ENCODE data around the gene INPP5A.

Gene INPP5A

GRCh38 chr10:132624061-132624846 is 86.7 kb downstream of the INPP5A start:
- ATAC-seq: no peak
- TF ChIP-seq OSR1 (CRISPR knock-in tag; IDR thresholded peaks at IDR 0.05): no peak
- no peak for TF ChIP-seq ISL1 (CRISPR knock-in tag; IDR thresholded peaks at IDR 0.05)
- TF ChIP-seq ESRRG (CRISPR knock-in tag; IDR thresholded peaks at IDR 0.05): no peak
- TF ChIP-seq, protein P1, sequence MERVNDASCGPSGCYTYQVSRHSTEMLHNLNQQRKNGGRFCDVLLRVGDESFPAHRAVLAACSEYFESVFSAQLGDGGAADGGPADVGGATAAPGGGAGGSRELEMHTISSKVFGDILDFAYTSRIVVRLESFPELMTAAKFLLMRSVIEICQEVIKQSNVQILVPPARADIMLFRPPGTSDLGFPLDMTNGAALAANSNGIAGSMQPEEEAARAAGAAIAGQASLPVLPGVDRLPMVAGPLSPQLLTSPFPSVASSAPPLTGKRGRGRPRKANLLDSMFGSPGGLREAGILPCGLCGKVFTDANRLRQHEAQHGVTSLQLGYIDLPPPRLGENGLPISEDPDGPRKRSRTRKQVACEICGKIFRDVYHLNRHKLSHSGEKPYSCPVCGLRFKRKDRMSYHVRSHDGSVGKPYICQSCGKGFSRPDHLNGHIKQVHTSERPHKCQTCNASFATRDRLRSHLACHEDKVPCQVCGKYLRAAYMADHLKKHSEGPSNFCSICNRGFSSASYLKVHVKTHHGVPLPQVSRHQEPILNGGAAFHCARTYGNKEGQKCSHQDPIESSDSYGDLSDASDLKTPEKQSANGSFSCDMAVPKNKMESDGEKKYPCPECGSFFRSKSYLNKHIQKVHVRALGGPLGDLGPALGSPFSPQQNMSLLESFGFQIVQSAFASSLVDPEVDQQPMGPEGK (CRISPR knock-in tag; IDR thresholded peaks at IDR 0.05; ENCODE audit: borderline replicate concordance): no peak
- TF ChIP-seq, protein P2, sequence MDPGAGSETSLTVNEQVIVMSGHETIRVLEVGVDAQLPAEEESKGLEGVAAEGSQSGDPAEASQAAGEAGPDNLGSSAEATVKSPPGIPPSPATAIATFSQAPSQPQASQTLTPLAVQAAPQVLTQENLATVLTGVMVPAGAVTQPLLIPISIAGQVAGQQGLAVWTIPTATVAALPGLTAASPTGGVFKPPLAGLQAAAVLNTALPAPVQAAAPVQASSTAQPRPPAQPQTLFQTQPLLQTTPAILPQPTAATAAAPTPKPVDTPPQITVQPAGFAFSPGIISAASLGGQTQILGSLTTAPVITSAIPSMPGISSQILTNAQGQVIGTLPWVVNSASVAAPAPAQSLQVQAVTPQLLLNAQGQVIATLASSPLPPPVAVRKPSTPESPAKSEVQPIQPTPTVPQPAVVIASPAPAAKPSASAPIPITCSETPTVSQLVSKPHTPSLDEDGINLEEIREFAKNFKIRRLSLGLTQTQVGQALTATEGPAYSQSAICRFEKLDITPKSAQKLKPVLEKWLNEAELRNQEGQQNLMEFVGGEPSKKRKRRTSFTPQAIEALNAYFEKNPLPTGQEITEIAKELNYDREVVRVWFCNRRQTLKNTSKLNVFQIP (CRISPR knock-in tag; IDR thresholded peaks at IDR 0.05; ENCODE audit: borderline replicate concordance, low read depth): no peak
- no peak for TF ChIP-seq SNAI2 (CRISPR knock-in tag; IDR thresholded peaks at IDR 0.05)

GRCh38 chr10:132624847-132625471 is 87.4 kb downstream of the INPP5A start:
- no peak for ATAC-seq
- TF ChIP-seq, protein P2 (CRISPR knock-in tag; IDR thresholded peaks at IDR 0.05; ENCODE audit: borderline replicate concordance, low read depth): no peak
- no peak for TF ChIP-seq ARNTL (CRISPR knock-in tag; IDR thresholded peaks at IDR 0.05; ENCODE audit: borderline replicate concordance, low read depth)
- TF ChIP-seq GLIS3 (CRISPR knock-in tag; IDR thresholded peaks at IDR 0.05): no peak
- TF ChIP-seq OSR1 (CRISPR knock-in tag; IDR thresholded peaks at IDR 0.05): no peak
- TF ChIP-seq TCF4 (CRISPR knock-in tag; IDR thresholded peaks at IDR 0.05; ENCODE audit: borderline replicate concordance): no peak
- no peak for TF ChIP-seq ZC3H10 (CRISPR knock-in tag; IDR thresholded peaks at IDR 0.05)
- no peak for TF ChIP-seq ZNF70 (CRISPR knock-in tag; IDR thresholded peaks at IDR 0.05)
- no peak for TF ChIP-seq SNAI2 (CRISPR knock-in tag; IDR thresholded peaks at IDR 0.05)
- TF ChIP-seq TSHZ2 (CRISPR knock-in tag; IDR thresholded peaks at IDR 0.05): no peak
- no peak for TF ChIP-seq ZFP30 (CRISPR knock-in tag; IDR thresholded peaks at IDR 0.05)
- TF ChIP-seq CSDC2 (CRISPR knock-in tag; IDR thresholded peaks at IDR 0.05): no peak
- TF ChIP-seq, protein P1 (CRISPR knock-in tag; IDR thresholded peaks at IDR 0.05; ENCODE audit: borderline replicate concordance): no peak
- no peak for TF ChIP-seq ZNF8 (CRISPR knock-in tag; IDR thresholded peaks at IDR 0.05)
- no peak for TF ChIP-seq ZNF565 (CRISPR knock-in tag; conservative IDR thresholded peaks at IDR 0.05; ENCODE audit: low read depth)
- TF ChIP-seq, protein P3, sequence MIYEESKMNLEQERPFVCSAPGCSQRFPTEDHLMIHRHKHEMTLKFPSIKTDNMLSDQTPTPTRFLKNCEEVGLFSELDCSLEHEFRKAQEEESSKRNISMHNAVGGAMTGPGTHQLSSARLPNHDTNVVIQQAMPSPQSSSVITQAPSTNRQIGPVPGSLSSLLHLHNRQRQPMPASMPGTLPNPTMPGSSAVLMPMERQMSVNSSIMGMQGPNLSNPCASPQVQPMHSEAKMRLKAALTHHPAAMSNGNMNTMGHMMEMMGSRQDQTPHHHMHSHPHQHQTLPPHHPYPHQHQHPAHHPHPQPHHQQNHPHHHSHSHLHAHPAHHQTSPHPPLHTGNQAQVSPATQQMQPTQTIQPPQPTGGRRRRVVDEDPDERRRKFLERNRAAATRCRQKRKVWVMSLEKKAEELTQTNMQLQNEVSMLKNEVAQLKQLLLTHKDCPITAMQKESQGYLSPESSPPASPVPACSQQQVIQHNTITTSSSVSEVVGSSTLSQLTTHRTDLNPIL (CRISPR knock-in tag; IDR thresholded peaks at IDR 0.05; ENCODE audit: low read depth): no peak
- TF ChIP-seq, protein P4, sequence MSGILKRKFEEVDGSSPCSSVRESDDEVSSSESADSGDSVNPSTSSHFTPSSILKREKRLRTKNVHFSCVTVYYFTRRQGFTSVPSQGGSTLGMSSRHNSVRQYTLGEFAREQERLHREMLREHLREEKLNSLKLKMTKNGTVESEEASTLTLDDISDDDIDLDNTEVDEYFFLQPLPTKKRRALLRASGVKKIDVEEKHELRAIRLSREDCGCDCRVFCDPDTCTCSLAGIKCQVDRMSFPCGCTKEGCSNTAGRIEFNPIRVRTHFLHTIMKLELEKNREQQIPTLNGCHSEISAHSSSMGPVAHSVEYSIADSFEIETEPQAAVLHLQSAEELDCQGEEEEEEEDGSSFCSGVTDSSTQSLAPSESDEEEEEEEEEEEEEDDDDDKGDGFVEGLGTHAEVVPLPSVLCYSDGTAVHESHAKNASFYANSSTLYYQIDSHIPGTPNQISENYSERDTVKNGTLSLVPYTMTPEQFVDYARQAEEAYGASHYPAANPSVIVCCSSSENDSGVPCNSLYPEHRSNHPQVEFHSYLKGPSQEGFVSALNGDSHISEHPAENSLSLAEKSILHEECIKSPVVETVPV (CRISPR knock-in tag; IDR thresholded peaks at IDR 0.05): no peak
- TF ChIP-seq ISL1 (CRISPR knock-in tag; IDR thresholded peaks at IDR 0.05): no peak

Measured in SK-N-SH treated with all-trans-retinoic acid at 6 μM for 48 hours (cell line).